ENCODE results near the gene ACTR3C.

ACTR3C gene

DNA sequence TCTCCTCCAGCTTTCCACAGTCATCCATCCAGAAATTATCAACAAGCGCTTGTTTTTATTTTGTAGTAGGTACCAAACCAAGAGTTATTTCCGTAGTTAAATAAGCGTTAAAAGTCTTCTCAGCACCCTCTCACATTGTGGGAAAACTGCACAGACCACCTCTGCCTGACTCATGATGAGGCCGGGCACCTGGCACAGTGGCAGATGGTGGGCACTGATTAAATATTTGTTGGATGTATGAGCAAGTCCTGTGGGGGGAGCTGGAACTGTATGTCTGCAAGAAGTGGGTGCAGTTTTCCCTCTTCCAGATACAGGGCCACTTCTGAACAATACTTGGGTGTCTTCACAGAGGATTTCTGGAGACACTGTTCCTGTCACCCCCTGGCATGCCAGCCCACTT, 40.0 kb upstream of the ACTR3C start:
- H3K4me2 ChIP-seq (ENCODE audit: low read length) = peak overlapping the region; percentile 62
- H3K27ac ChIP-seq (ENCODE audit: low read depth, low read length) = peak overlapping the region; percentile 90
- peaks cover 76% of the 10 kb centered on the region for H3K4me1 ChIP-seq (ENCODE audit: control insufficient read depth, low read length)
- H4K20me1 ChIP-seq (ENCODE audit: control insufficient read depth, insufficient read depth, low read depth, low read length) = no peaks in the 10 kb centered on the region
- H3K36me3 ChIP-seq (ENCODE audit: control insufficient read depth, low read length) = no peaks in the 10 kb centered on the region
- H3K27me3 ChIP-seq (ENCODE audit: control insufficient read depth, low read length) = no peaks in the 10 kb centered on the region
- TF ChIP-seq EZH2phosphoT487 (IDR thresholded peaks at IDR 0.05; ENCODE audit: borderline replicate concordance, low read length) = no peak
- TF ChIP-seq, protein P1, sequence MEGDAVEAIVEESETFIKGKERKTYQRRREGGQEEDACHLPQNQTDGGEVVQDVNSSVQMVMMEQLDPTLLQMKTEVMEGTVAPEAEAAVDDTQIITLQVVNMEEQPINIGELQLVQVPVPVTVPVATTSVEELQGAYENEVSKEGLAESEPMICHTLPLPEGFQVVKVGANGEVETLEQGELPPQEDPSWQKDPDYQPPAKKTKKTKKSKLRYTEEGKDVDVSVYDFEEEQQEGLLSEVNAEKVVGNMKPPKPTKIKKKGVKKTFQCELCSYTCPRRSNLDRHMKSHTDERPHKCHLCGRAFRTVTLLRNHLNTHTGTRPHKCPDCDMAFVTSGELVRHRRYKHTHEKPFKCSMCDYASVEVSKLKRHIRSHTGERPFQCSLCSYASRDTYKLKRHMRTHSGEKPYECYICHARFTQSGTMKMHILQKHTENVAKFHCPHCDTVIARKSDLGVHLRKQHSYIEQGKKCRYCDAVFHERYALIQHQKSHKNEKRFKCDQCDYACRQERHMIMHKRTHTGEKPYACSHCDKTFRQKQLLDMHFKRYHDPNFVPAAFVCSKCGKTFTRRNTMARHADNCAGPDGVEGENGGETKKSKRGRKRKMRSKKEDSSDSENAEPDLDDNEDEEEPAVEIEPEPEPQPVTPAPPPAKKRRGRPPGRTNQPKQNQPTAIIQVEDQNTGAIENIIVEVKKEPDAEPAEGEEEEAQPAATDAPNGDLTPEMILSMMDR (IDR thresholded peaks at IDR 0.05; ENCODE audit: low read depth, low read length, poor library complexity, severe bottlenecking) = peak; percentile 9
- H3K79me2 ChIP-seq (ENCODE audit: control insufficient read depth, low read length) = peaks cover 2% of the 10 kb centered on the region; the same call in 1 of the 2 replicates
- no peaks in the 10 kb centered on the region for H3K9me2 ChIP-seq (replicated peaks; ENCODE audit: control insufficient read depth, low read length)
- H3F3A ChIP-seq (ENCODE audit: control insufficient read depth, insufficient read depth) = peaks cover 37% of the 10 kb centered on the region
- no peaks in the 10 kb centered on the region for H3K9me3 ChIP-seq (ENCODE audit: control insufficient read depth, insufficient read depth, low read length)
- H3K4me3 ChIP-seq (ENCODE audit: low read length) = peak overlapping the region; percentile 42

DNA sequence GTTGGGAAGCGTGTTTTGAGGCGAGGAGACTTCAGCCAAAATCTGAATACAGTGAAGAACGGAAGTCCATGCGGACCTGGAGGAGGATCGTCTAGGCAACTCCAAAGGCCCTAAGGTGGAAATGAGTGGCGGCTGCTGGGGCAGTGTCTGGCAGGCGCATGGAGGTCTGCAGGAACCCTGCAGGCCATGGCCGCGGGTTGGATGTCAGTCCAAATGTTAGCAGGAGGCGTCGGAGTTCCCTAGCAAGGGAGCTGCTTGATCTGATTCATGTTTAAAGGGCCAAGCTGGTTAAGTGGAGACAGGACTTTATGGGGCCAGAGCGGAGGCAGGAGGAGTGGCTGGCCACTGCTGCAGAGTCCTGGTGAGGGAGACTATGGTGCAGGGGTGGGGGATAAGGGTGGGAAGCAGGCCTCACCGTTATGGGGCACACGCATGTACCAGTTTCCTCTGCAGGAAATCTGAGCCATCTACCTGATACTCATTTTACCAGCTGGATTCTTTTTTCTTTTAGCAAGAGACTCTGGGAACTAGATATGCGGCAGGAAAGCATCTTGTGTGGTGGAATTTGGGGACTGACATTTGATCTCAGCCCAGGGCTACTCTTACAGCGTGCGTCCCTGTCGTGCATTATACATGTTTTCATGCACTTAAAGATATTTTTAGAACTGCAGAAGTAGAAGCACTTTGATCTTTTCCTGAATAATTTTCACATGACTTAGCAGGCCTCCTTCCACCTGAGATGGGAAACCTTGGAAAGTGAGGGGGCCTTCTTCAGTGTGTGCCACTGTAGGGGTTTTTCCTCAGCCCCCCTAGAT, 38.7 kb upstream of the ACTR3C start:
- H3K27ac ChIP-seq (ENCODE audit: low read depth, low read length) = peak overlapping the region; percentile 44

DNA sequence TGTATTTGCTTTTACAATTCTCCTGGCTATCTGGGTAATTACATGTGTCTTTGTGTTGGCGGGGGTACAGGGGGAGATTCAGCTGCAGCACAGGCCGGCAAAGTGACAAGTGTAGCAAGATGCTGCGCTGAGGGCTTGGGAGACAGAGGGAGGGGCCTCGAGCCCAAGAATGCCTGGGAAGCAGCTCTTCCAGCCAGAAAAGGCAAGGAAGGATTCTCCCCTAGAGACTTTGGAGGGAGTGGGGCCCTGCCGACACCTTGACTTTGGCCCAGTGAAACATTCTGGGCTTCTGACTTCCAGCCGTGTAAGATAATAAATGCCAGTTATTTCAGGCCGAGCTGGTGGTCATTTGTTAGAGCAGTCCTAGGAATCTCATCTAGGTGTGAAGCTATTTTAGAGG, 38.1 kb upstream of the ACTR3C start:
- H4K20me1 ChIP-seq (ENCODE audit: control insufficient read depth, insufficient read depth, low read depth, low read length) = no peaks in the 10 kb centered on the region
- H3K9me2 ChIP-seq (replicated peaks; ENCODE audit: control insufficient read depth, low read length) = no peaks in the 10 kb centered on the region
- no peaks in the 10 kb centered on the region for H3K36me3 ChIP-seq (ENCODE audit: control insufficient read depth, low read length)
- no peak overlapping the region for H3K4me3 ChIP-seq (ENCODE audit: low read length)
- peaks cover 36% of the 10 kb centered on the region for H3F3A ChIP-seq (ENCODE audit: control insufficient read depth, insufficient read depth)
- H3K27me3 ChIP-seq (ENCODE audit: control insufficient read depth, low read length) = no peaks in the 10 kb centered on the region
- H3K79me2 ChIP-seq (ENCODE audit: control insufficient read depth, low read length) = no peaks in the 10 kb centered on the region
- TF ChIP-seq EZH2phosphoT487 (IDR thresholded peaks at IDR 0.05; ENCODE audit: borderline replicate concordance, low read length) = no peak
- TF ChIP-seq, protein P1 (IDR thresholded peaks at IDR 0.05; ENCODE audit: low read depth, low read length, poor library complexity, severe bottlenecking) = no peak
- H3K4me1 ChIP-seq (ENCODE audit: control insufficient read depth, low read length) = peaks cover 72% of the 10 kb centered on the region
- no peak overlapping the region for H3K4me2 ChIP-seq (ENCODE audit: low read length)
- H3K9me3 ChIP-seq (ENCODE audit: control insufficient read depth, insufficient read depth, low read length) = no peaks in the 10 kb centered on the region
- H3K27ac ChIP-seq (ENCODE audit: low read depth, low read length) = no peak overlapping the region

More for the DNA sequence above, 38.7 kb upstream of the ACTR3C start:
- Histone ChIP-seq H3K9me3 (ENCODE audit: control insufficient read depth, insufficient read depth, low read length) (no peaks in the 10 kb centered on the region), H3K79me2 (ENCODE audit: control insufficient read depth, low read length) (no peaks in the 10 kb centered on the region), H3K4me3 (ENCODE audit: low read length) (peak overlapping the region; percentile 43), H3K4me1 (ENCODE audit: control insufficient read depth, low read length) (peaks cover 73% of the 10 kb centered on the region), H3K9me2 (replicated peaks; ENCODE audit: control insufficient read depth, low read length) (no peaks in the 10 kb centered on the region), H3K36me3 (ENCODE audit: control insufficient read depth, low read length) (no peaks in the 10 kb centered on the region), H3F3A (ENCODE audit: control insufficient read depth, insufficient read depth) (peaks cover 38% of the 10 kb centered on the region), H3K4me2 (ENCODE audit: low read length) (peak overlapping the region; percentile 62), H4K20me1 (ENCODE audit: control insufficient read depth, insufficient read depth, low read depth, low read length) (no peaks in the 10 kb centered on the region), H3K27me3 (ENCODE audit: control insufficient read depth, low read length) (no peaks in the 10 kb centered on the region)
- TF ChIP-seq, protein P1 (IDR thresholded peaks at IDR 0.05; ENCODE audit: low read depth, low read length, poor library complexity, severe bottlenecking) = no peak
- TF ChIP-seq EZH2phosphoT487 (IDR thresholded peaks at IDR 0.05; ENCODE audit: borderline replicate concordance, low read length) = no peak

Data from DOHH2 (cell line).